ENCODE measurements around the gene PRR30. TPM values are rescaled to one million over a fixed set of nuclear protein-coding genes. Genes with fewer than 3 reads are reported as not detected.

PRR30 gene
- polyA plus RNA-seq, 4 donors = not detected

GRCh38 chr2:27105981-27106380, 33.2 kb downstream of the PRR30 start:
- DNase-seq = no peak
- 65 to 75% (median 69%) methylated on average over 3 of the region's 3 CpGs for WGBS, 3 donors
- no peak overlapping the region for H3K4me3 ChIP-seq (ENCODE audit: low read depth in 1 of 3, low read length in 3 of 3)
- peaks cover 0 to 18% (median 0%) of the 10 kb centered on the region in 3 donors for H3K36me3 ChIP-seq (ENCODE audit: control insufficient read depth in 3 of 3, insufficient read depth in 2 of 3, low read depth in 1 of 3, low read length in 3 of 3)
- H3K27me3 ChIP-seq (ENCODE audit: control insufficient read depth in 3 of 3, insufficient read depth in 3 of 3, low read length in 3 of 3) = no peaks in the 10 kb centered on the region
- no peaks in the 10 kb centered on the region for H3K9me3 ChIP-seq (ENCODE audit: control insufficient read depth in 2 of 2, insufficient read depth in 1 of 2, low read depth in 1 of 2, low read length in 1 of 2)
- no peaks in the 10 kb centered on the region for H3K4me1 ChIP-seq (ENCODE audit: control insufficient read depth in 3 of 3, insufficient read depth in 2 of 3, low read depth in 1 of 3, low read length in 2 of 3)
- FAIRE-seq = no peak
- H3K27ac ChIP-seq (ENCODE audit: low read depth in 1 of 3, low read length in 2 of 3) = no peak overlapping the region

GRCh38 chr2:27102329-27102728, 36.9 kb downstream of the PRR30 start:
- FAIRE-seq (no peak), DNase-seq (no peak)
- Histone ChIP-seq H3K27me3 (ENCODE audit: control insufficient read depth in 3 of 3, insufficient read depth in 3 of 3, low read length in 3 of 3) (no peaks in the 10 kb centered on the region), H3K4me3 (ENCODE audit: low read depth in 1 of 3, low read length in 3 of 3) (no peak overlapping the region), H3K9me3 (ENCODE audit: control insufficient read depth in 2 of 2, insufficient read depth in 1 of 2, low read depth in 1 of 2, low read length in 1 of 2) (no peaks in the 10 kb centered on the region), H3K27ac (ENCODE audit: low read depth in 1 of 3, low read length in 2 of 3) (no peak overlapping the region), H3K4me1 (ENCODE audit: control insufficient read depth in 3 of 3, insufficient read depth in 2 of 3, low read depth in 1 of 3, low read length in 2 of 3) (no peaks in the 10 kb centered on the region), H3K36me3 (ENCODE audit: control insufficient read depth in 3 of 3, insufficient read depth in 2 of 3, low read depth in 1 of 3, low read length in 3 of 3) (peaks cover 2 to 53% (median 17%) of the 10 kb centered on the region in 3 donors)
- WGBS, 3 donors = 74 to 87% (median 83%) methylated on average over 5 of the region's 5 CpGs

GRCh38 chr2:27100036-27100435, 39.2 kb downstream of the PRR30 start:
- Histone ChIP-seq H3K4me3 (ENCODE audit: low read depth in 1 of 3, low read length in 3 of 3) (no peak overlapping the region), H3K27me3 (ENCODE audit: control insufficient read depth in 3 of 3, insufficient read depth in 3 of 3, low read length in 3 of 3) (no peaks in the 10 kb centered on the region), H3K4me1 (ENCODE audit: control insufficient read depth in 3 of 3, insufficient read depth in 2 of 3, low read depth in 1 of 3, low read length in 2 of 3) (peaks cover 0 to 17% (median 4%) of the 10 kb centered on the region in 3 donors), H3K9me3 (ENCODE audit: control insufficient read depth in 2 of 2, insufficient read depth in 1 of 2, low read depth in 1 of 2, low read length in 1 of 2) (no peaks in the 10 kb centered on the region), H3K27ac (ENCODE audit: low read depth in 1 of 3, low read length in 2 of 3) (no peak overlapping the region), H3K36me3 (ENCODE audit: control insufficient read depth in 3 of 3, insufficient read depth in 2 of 3, low read depth in 1 of 3, low read length in 3 of 3) (peaks cover 2 to 73% (median 26%) of the 10 kb centered on the region in 3 donors)
- DNase-seq (no peak), FAIRE-seq (no peak)
- 87 to 90% (median 88%) methylated on average over 10 of the region's 10 CpGs for WGBS, 3 donors

DNA sequence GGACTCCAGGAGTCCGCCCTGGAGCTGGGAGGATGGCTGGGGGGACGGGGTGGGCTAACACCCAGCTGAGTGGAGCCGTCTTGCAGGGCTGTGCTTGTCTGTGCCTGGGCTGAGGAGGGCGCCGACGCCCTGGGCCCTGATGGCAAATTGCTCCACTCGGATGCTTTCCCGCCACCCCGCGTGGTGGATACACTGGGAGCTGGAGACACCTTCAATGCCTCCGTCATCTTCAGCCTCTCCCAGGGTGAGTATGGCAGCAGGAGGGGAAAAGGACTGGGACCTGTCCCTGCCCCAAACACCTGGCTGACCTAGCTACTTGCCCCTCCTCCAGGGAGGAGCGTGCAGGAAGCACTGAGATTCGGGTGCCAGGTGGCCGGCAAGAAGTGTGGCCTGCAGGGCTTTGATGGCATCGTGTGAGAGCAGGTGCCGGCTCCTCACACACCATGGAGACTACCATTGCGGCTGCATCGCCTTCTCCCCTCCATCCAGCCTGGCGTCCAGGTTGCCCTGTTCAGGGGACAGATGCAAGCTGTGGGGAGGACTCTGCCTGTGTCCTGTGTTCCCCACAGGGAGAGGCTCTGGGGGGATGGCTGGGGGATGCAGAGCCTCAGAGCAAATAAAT, 39.8 kb downstream of the PRR30 start:
- H3K4me1 ChIP-seq (ENCODE audit: control insufficient read depth in 3 of 3, insufficient read depth in 2 of 3, low read depth in 1 of 3, low read length in 2 of 3) = peaks cover 0 to 22% (median 9%) of the 10 kb centered on the region in 3 donors
- H3K27me3 ChIP-seq (ENCODE audit: control insufficient read depth in 3 of 3, insufficient read depth in 3 of 3, low read length in 3 of 3) = no peaks in the 10 kb centered on the region
- H3K4me3 ChIP-seq (ENCODE audit: low read depth in 1 of 3, low read length in 3 of 3) = no peak overlapping the region
- H3K9me3 ChIP-seq (ENCODE audit: control insufficient read depth in 2 of 2, insufficient read depth in 1 of 2, low read depth in 1 of 2, low read length in 1 of 2) = no peaks in the 10 kb centered on the region
- no peak overlapping the region for H3K27ac ChIP-seq (ENCODE audit: low read depth in 1 of 3, low read length in 2 of 3)
- H3K36me3 ChIP-seq (ENCODE audit: control insufficient read depth in 3 of 3, insufficient read depth in 2 of 3, low read depth in 1 of 3, low read length in 3 of 3) = peaks cover 2 to 79% (median 26%) of the 10 kb centered on the region in 3 donors
- WGBS, 3 donors = 91 to 93% (median 93%) methylated on average over 13 to 19 of the region's 19 CpGs
- FAIRE-seq = no peak
- DNase-seq = no peak

- DNase-seq = no peak
- peaks cover 0 to 43% (median 11%) of the 10 kb centered on the region in 3 donors for H3K4me1 ChIP-seq (ENCODE audit: control insufficient read depth in 3 of 3, insufficient read depth in 2 of 3, low read depth in 1 of 3, low read length in 2 of 3)
- no peaks in the 10 kb centered on the region for H3K9me3 ChIP-seq (ENCODE audit: control insufficient read depth in 2 of 2, insufficient read depth in 1 of 2, low read depth in 1 of 2, low read length in 1 of 2)
- WGBS, 3 donors = 88 to 90% (median 89%) methylated on average over 12 to 14 of the region's 14 CpGs
- H3K4me3 ChIP-seq (ENCODE audit: low read depth in 1 of 3, low read length in 3 of 3) = no peak overlapping the region
- FAIRE-seq = no peak
- H3K27me3 ChIP-seq (ENCODE audit: control insufficient read depth in 3 of 3, insufficient read depth in 3 of 3, low read length in 3 of 3) = no peaks in the 10 kb centered on the region
- peak overlapping the region in 1 of 3 donors; percentile 14 for H3K27ac ChIP-seq (ENCODE audit: low read depth in 1 of 3, low read length in 2 of 3)
- peaks cover 2 to 91% (median 26%) of the 10 kb centered on the region in 3 donors for H3K36me3 ChIP-seq (ENCODE audit: control insufficient read depth in 3 of 3, insufficient read depth in 2 of 3, low read depth in 1 of 3, low read length in 3 of 3)
Measured at GRCh38 chr2:27097341-27097740, 41.9 kb downstream of the PRR30 start.

DNA sequence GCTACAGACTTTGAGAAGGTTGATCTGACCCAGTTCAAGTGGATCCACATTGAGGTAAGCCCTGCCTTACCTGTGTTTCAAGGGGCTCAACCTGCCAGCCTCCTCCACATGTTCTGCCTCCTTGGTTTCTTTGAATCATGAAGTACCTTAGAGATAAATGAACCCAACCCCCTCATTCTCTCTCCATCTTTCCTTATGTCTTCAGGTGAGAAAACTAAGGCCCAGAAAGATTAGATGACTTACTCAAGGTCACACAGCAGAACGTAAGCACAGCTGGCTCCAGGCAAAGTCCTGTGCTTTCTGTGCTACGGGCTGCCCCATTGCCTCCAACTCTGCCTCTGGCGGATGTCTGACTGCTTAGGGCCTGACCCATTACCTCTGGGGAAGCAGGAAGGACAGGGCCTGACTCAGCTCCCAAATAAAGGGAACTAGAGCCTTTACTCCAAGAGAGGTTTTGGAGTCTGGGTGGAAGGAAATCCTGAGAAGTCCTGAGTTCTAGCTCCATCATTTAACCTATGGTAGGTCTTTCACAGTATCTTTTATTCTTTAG, 42.4 kb downstream of the PRR30 start:
- Histone ChIP-seq H3K4me3 (ENCODE audit: low read depth in 1 of 3, low read length in 3 of 3) (no peak overlapping the region), H3K4me1 (ENCODE audit: control insufficient read depth in 3 of 3, insufficient read depth in 2 of 3, low read depth in 1 of 3, low read length in 2 of 3) (peaks cover 0 to 49% (median 11%) of the 10 kb centered on the region in 3 donors), H3K9me3 (ENCODE audit: control insufficient read depth in 2 of 2, insufficient read depth in 1 of 2, low read depth in 1 of 2, low read length in 1 of 2) (no peaks in the 10 kb centered on the region), H3K27me3 (ENCODE audit: control insufficient read depth in 3 of 3, insufficient read depth in 3 of 3, low read length in 3 of 3) (no peaks in the 10 kb centered on the region), H3K36me3 (ENCODE audit: control insufficient read depth in 3 of 3, insufficient read depth in 2 of 3, low read depth in 1 of 3, low read length in 3 of 3) (peaks cover 2 to 91% (median 26%) of the 10 kb centered on the region in 3 donors), H3K27ac (ENCODE audit: low read depth in 1 of 3, low read length in 2 of 3) (peak overlapping the region in 1 of 3 donors; percentile 14)
- 63 to 73% (median 63%) methylated on average over 3 of the region's 3 CpGs for WGBS, 3 donors
- DNase-seq (no peak), FAIRE-seq (no peak)

GRCh38 chr2:27095745-27096651, 43.2 kb downstream of the PRR30 start:
- Histone ChIP-seq H3K4me3 (ENCODE audit: low read depth in 1 of 3, low read length in 3 of 3) (peak overlapping the region in 1 of 3 donors; percentile 9), H3K4me1 (ENCODE audit: control insufficient read depth in 3 of 3, insufficient read depth in 2 of 3, low read depth in 1 of 3, low read length in 2 of 3) (peaks cover 0 to 57% (median 11%) of the 10 kb centered on the region in 3 donors), H3K9me3 (ENCODE audit: control insufficient read depth in 2 of 2, insufficient read depth in 1 of 2, low read depth in 1 of 2, low read length in 1 of 2) (no peaks in the 10 kb centered on the region), H3K27me3 (ENCODE audit: control insufficient read depth in 3 of 3, insufficient read depth in 3 of 3, low read length in 3 of 3) (no peaks in the 10 kb centered on the region), H3K36me3 (ENCODE audit: control insufficient read depth in 3 of 3, insufficient read depth in 2 of 3, low read depth in 1 of 3, low read length in 3 of 3) (peaks cover 2 to 88% (median 26%) of the 10 kb centered on the region in 3 donors), H3K27ac (ENCODE audit: low read depth in 1 of 3, low read length in 2 of 3) (peak overlapping the region in 1 of 3 donors; percentile 79)
- FAIRE-seq (no peak), DNase-seq (peak; percentile 74 to 78)
- 33 to 53% (median 47%) methylated on average over 18 of the region's 18 CpGs for WGBS, 3 donors

DNA sequence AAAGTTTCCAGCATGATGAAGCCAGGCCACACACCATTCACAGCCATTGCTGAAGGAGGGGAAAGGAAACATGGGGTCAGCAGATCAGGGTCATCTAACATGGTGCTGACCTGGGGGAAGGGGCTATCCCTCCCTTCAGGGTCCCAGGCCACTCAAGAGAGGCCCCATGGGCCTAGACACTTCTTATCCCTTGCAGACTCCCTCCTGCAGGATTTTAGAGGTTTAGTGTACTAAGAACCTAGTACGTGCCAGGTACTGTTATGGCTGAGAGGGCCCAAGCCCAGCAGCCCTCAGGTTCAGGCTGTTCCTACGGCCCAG, 43.8 kb downstream of the PRR30 start:
- DNase-seq (no peak), FAIRE-seq (no peak)
- Histone ChIP-seq H3K4me1 (ENCODE audit: control insufficient read depth in 3 of 3, insufficient read depth in 2 of 3, low read depth in 1 of 3, low read length in 2 of 3) (peaks cover 0 to 61% (median 11%) of the 10 kb centered on the region in 3 donors), H3K36me3 (ENCODE audit: control insufficient read depth in 3 of 3, insufficient read depth in 2 of 3, low read depth in 1 of 3, low read length in 3 of 3) (peaks cover under 1 to 87% (median 25%) of the 10 kb centered on the region in 3 donors), H3K4me3 (ENCODE audit: low read depth in 1 of 3, low read length in 3 of 3) (no peak overlapping the region), H3K27me3 (ENCODE audit: control insufficient read depth in 3 of 3, insufficient read depth in 3 of 3, low read length in 3 of 3) (no peaks in the 10 kb centered on the region), H3K9me3 (ENCODE audit: control insufficient read depth in 2 of 2, insufficient read depth in 1 of 2, low read depth in 1 of 2, low read length in 1 of 2) (no peaks in the 10 kb centered on the region), H3K27ac (ENCODE audit: low read depth in 1 of 3, low read length in 2 of 3) (peak overlapping the region in 1 of 3 donors; percentile 79)
- 75 to 91% (median 83%) methylated on average over 2 of the region's 2 CpGs for WGBS, 3 donors
